ENCODE measurements around the gene RNF126. TPM values are rescaled to one million over a fixed set of nuclear protein-coding genes. Genes with fewer than 3 reads are reported as not detected.

The RNF126 gene
- total RNA-seq, 1 donor from 2014 or later, result 58.3 TPM

DNA sequence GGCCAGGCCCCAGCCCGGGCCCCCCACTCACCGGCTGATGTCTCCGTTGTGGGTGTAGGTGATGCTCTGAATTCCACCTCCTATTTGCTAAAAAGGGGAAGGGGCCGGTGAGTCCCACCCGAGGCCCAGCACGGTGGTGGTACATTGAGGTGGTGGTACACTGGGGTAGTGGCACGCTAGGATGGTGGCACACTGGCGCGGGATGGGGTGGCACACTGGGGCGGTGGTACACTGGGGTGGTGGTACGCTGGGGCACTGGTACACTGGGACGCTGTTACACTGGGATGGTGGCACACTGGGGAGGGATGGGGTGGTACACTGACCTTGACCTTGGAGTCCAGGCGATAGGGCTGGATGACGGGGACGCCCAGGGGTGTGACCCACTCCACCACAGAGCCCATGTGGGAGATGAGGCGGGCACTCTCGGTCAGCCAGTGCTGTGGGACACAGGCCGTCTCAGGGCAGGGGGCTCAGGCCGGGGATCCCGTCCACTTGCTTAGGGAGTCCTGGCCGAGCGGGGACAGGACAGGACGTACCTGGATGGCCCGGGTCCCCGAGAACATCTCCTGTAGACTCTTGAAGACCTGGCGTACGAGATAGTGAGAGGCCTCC, 44.2 kb downstream of the RNF126 start:
- Histone ChIP-seq H3K4me3 (ENCODE audit: insufficient read depth, low read depth, low read length) (no peak overlapping the region), H3K4me2 (ENCODE audit: low read length) (no peak overlapping the region), H3K9ac (ENCODE audit: low read length) (no peak overlapping the region), H2AFZ (ENCODE audit: low read depth, low read length) (no peak overlapping the region), H3K27me3 (ENCODE audit: insufficient read depth, low read length) (no peaks in the 10 kb centered on the region), H4K20me1 (ENCODE audit: insufficient read depth, low read length) (peaks cover 5% of the 10 kb centered on the region), H3K9me3 (ENCODE audit: insufficient read depth, low read depth, low read length) (no peaks in the 10 kb centered on the region), H3K27ac (ENCODE audit: low read depth, low read length) (no peak overlapping the region), H3K36me3 (ENCODE audit: insufficient read depth, low read length) (no peaks in the 10 kb centered on the region), H3K4me1 (ENCODE audit: insufficient read depth, low read length) (peaks cover 9% of the 10 kb centered on the region), H3K79me2 (ENCODE audit: insufficient read depth, low read length) (no peaks in the 10 kb centered on the region)
- Mint-ChIP-seq H3K9me3 (ENCODE audit: unreplicated experiment) (peaks cover 2% of the 10 kb centered on the region), H3K27ac (ENCODE audit: unreplicated experiment) (no peak overlapping the region), H3K27me3 (ENCODE audit: low read depth, unreplicated experiment) (no peaks in the 10 kb centered on the region), H3K4me1 (ENCODE audit: low read depth, unreplicated experiment) (peaks cover 3% of the 10 kb centered on the region), H3K36me3 (ENCODE audit: low read depth, unreplicated experiment) (peaks cover 13% of the 10 kb centered on the region), H3K4me3 (ENCODE audit: unreplicated experiment) (no peak overlapping the region)
- TF ChIP-seq, protein P1, sequence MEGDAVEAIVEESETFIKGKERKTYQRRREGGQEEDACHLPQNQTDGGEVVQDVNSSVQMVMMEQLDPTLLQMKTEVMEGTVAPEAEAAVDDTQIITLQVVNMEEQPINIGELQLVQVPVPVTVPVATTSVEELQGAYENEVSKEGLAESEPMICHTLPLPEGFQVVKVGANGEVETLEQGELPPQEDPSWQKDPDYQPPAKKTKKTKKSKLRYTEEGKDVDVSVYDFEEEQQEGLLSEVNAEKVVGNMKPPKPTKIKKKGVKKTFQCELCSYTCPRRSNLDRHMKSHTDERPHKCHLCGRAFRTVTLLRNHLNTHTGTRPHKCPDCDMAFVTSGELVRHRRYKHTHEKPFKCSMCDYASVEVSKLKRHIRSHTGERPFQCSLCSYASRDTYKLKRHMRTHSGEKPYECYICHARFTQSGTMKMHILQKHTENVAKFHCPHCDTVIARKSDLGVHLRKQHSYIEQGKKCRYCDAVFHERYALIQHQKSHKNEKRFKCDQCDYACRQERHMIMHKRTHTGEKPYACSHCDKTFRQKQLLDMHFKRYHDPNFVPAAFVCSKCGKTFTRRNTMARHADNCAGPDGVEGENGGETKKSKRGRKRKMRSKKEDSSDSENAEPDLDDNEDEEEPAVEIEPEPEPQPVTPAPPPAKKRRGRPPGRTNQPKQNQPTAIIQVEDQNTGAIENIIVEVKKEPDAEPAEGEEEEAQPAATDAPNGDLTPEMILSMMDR (IDR thresholded peaks at IDR 0.05; ENCODE audit: insufficient read depth, low read depth, low read length), result no peak
- no peak for TF ChIP-seq EZH2 (IDR thresholded peaks at IDR 0.05; ENCODE audit: insufficient read depth, low read length)
- no peak for FAIRE-seq
- DNase-seq (ENCODE audit: low read depth), result no peak

DNA sequence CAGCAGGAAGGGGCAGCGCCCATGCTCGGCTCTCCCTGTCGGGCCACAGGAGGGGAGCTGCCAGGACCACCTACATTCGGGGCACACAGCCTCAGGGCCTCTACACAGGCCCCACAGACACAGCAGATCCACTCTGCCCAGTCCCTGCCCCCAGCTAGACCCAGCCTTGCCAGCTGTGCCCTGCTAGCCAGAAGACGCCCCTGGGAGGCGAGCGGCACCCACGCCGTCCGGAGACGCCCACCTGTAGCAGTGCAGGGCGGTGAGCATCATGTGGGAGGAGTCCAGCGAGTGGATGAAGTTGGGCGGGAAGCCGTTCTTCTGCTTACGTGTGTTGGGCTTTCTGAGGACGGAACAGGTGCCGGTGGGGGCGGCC, 44.8 kb downstream of the RNF126 start:
- FAIRE-seq, result no peak
- TF ChIP-seq, protein P1 (IDR thresholded peaks at IDR 0.05; ENCODE audit: insufficient read depth, low read depth, low read length), result no peak
- TF ChIP-seq EZH2 (IDR thresholded peaks at IDR 0.05; ENCODE audit: insufficient read depth, low read length), result no peak
- H3K27me3 Mint-ChIP-seq (ENCODE audit: low read depth, unreplicated experiment), result no peaks in the 10 kb centered on the region
- Histone ChIP-seq H3K27ac (ENCODE audit: low read depth, low read length) (no peak overlapping the region), H3K4me2 (ENCODE audit: low read length) (no peak overlapping the region), H3K79me2 (ENCODE audit: insufficient read depth, low read length) (no peaks in the 10 kb centered on the region), H3K9me3 (ENCODE audit: insufficient read depth, low read depth, low read length) (no peaks in the 10 kb centered on the region), H2AFZ (ENCODE audit: low read depth, low read length) (no peak overlapping the region), H3K4me3 (ENCODE audit: insufficient read depth, low read depth, low read length) (no peak overlapping the region), H3K4me1 (ENCODE audit: insufficient read depth, low read length) (peaks cover 3% of the 10 kb centered on the region), H3K27me3 (ENCODE audit: insufficient read depth, low read length) (no peaks in the 10 kb centered on the region), H4K20me1 (ENCODE audit: insufficient read depth, low read length) (no peaks in the 10 kb centered on the region), H3K36me3 (ENCODE audit: insufficient read depth, low read length) (no peaks in the 10 kb centered on the region), H3K9ac (ENCODE audit: low read length) (no peak overlapping the region)
- DNase-seq (ENCODE audit: low read depth), result no peak
- no peak overlapping the region for H3K27ac Mint-ChIP-seq (ENCODE audit: unreplicated experiment)
- peaks cover 11% of the 10 kb centered on the region for H3K36me3 Mint-ChIP-seq (ENCODE audit: low read depth, unreplicated experiment)
- H3K9me3 Mint-ChIP-seq (ENCODE audit: unreplicated experiment), result peaks cover 2% of the 10 kb centered on the region
- no peaks in the 10 kb centered on the region for H3K4me1 Mint-ChIP-seq (ENCODE audit: low read depth, unreplicated experiment)
- H3K4me3 Mint-ChIP-seq (ENCODE audit: unreplicated experiment), result no peak overlapping the region

DNA sequence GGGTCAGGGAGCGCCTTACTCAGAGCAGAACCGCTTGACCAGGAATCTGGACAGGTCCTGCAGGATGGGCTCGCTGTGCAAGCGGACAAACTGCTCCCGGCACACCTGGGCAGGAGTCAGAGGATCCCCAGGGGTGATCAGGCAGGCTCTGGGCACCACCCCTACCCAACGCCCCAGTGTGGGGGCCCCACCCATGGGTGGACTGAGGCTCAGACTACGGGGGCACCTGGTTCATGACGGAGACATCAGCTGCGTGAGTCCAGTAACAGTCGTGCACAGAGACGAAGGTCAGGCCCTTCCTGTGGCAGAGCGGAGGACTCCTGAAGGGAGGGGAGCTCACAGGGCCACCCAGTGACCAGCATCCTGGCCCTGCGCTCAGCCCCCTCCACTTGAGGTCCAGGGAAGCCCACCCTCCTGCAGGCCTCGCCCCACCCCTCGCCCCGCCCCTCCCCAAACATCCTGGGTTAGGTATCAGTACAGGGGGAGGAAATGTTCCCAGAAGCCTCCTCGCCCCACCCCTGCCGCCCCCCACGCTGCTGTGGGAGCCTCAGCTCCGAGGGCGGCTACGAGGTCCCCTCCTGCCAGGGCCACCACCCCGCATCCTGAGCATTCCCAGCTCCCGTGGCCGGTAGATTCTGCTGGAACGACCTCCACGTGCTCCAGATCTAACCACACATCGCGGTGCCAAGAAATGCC, 45.3 kb downstream of the RNF126 start:
- Histone ChIP-seq H3K79me2 (ENCODE audit: insufficient read depth, low read length) (no peaks in the 10 kb centered on the region), H3K27me3 (ENCODE audit: insufficient read depth, low read length) (no peaks in the 10 kb centered on the region), H3K4me1 (ENCODE audit: insufficient read depth, low read length) (no peaks in the 10 kb centered on the region), H3K9me3 (ENCODE audit: insufficient read depth, low read depth, low read length) (no peaks in the 10 kb centered on the region), H3K36me3 (ENCODE audit: insufficient read depth, low read length) (no peaks in the 10 kb centered on the region), H3K4me2 (ENCODE audit: low read length) (no peak overlapping the region), H4K20me1 (ENCODE audit: insufficient read depth, low read length) (no peaks in the 10 kb centered on the region), H3K9ac (ENCODE audit: low read length) (no peak overlapping the region), H3K4me3 (ENCODE audit: insufficient read depth, low read depth, low read length) (no peak overlapping the region), H3K27ac (ENCODE audit: low read depth, low read length) (no peak overlapping the region), H2AFZ (ENCODE audit: low read depth, low read length) (no peak overlapping the region)
- TF ChIP-seq EZH2 (IDR thresholded peaks at IDR 0.05; ENCODE audit: insufficient read depth, low read length), result no peak
- TF ChIP-seq, protein P1 (IDR thresholded peaks at IDR 0.05; ENCODE audit: insufficient read depth, low read depth, low read length), result no peak
- Mint-ChIP-seq H3K9me3 (ENCODE audit: unreplicated experiment) (peaks cover 2% of the 10 kb centered on the region), H3K36me3 (ENCODE audit: low read depth, unreplicated experiment) (peaks cover 16% of the 10 kb centered on the region), H3K4me3 (ENCODE audit: unreplicated experiment) (no peak overlapping the region), H3K27ac (ENCODE audit: unreplicated experiment) (no peak overlapping the region), H3K27me3 (ENCODE audit: low read depth, unreplicated experiment) (no peaks in the 10 kb centered on the region), H3K4me1 (ENCODE audit: low read depth, unreplicated experiment) (no peaks in the 10 kb centered on the region)
- FAIRE-seq (no peak), DNase-seq (ENCODE audit: low read depth) (no peak)

Measured in astrocyte (in vitro differentiated cells and primary cell).